ENCODE results near the gene STAT1.

DNA sequence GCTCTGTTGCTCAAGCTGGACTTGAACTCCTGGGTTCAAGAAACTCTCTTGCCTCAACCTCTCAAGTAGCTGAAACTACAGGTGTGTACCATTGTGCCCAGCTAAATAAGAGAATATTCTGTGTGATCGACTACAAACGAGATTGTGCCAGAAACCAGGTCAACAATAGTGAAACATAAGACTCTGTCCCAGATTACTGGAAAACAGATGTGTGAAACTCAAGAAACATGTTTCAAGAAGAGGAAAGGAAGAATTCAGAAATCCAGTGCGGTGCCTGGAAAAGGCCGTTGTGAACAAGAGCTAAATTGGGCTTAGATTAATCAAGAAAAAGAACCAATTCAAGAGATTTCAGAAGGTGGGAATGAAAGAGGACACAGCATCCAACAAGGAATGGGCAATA lies 23.4 kb upstream of the STAT1 start:
- TF ChIP-seq, protein P1, sequence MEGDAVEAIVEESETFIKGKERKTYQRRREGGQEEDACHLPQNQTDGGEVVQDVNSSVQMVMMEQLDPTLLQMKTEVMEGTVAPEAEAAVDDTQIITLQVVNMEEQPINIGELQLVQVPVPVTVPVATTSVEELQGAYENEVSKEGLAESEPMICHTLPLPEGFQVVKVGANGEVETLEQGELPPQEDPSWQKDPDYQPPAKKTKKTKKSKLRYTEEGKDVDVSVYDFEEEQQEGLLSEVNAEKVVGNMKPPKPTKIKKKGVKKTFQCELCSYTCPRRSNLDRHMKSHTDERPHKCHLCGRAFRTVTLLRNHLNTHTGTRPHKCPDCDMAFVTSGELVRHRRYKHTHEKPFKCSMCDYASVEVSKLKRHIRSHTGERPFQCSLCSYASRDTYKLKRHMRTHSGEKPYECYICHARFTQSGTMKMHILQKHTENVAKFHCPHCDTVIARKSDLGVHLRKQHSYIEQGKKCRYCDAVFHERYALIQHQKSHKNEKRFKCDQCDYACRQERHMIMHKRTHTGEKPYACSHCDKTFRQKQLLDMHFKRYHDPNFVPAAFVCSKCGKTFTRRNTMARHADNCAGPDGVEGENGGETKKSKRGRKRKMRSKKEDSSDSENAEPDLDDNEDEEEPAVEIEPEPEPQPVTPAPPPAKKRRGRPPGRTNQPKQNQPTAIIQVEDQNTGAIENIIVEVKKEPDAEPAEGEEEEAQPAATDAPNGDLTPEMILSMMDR (IDR thresholded peaks at IDR 0.05) = no peak
- no peak for TF ChIP-seq EZH2 (IDR thresholded peaks at IDR 0.05)
- TF ChIP-seq EZH2phosphoT487 (IDR thresholded peaks at IDR 0.05) = no peak

Data from neural progenitor cell (in vitro differentiated cells).